CD4-positive, alpha-beta T cell treated with Interferon gamma for 1 hour (primary cell): ENCODE measurements around the gene ZNF385B.
"Not testable (repeated sequence)": the region's sequence is repeated elsewhere in the genome, so short reads cannot be mapped to it uniquely, and the experiment has no call there.

Source experiments
- DNase-seq: peaks from one replicate; pipeline ENCODE4 v3.0.0-alpha.2; 2020

Gene ZNF385B

GRCh38 chr2:179861416-179862067 lies at the start of gene ZNF385B:
ZNF385B (minus strand) TSS chr2:179861612.
- DNase-seq: no peak

GRCh38 chr2:179910735-179911113 lies 49.3 kb upstream of the ZNF385B start:
- DNase-seq: no peak

- DNase-seq: no peak
Measured at GRCh38 chr2:179909845-179910734, 48.7 kb upstream of the ZNF385B start.

- DNase-seq: no peak
Measured at GRCh38 chr2:179900655-179901054, 39.2 kb upstream of the ZNF385B start.

- DNase-seq: no peak
Measured at GRCh38 chr2:179899666-179900065, 38.3 kb upstream of the ZNF385B start.

- no peak for DNase-seq
Measured at GRCh38 chr2:179898873-179899272, 37.5 kb upstream of the ZNF385B start.

- DNase-seq: no peak
Measured at GRCh38 chr2:179893616-179894015, 32.2 kb upstream of the ZNF385B start.

- no peak for DNase-seq
Measured at GRCh38 chr2:179891237-179891636, 29.8 kb upstream of the ZNF385B start.

- no peak for DNase-seq
Measured at GRCh38 chr2:179890666-179891065, 29.3 kb upstream of the ZNF385B start.

GRCh38 chr2:179888642-179889041 lies 27.2 kb upstream of the ZNF385B start:
- DNase-seq: not testable (repeated sequence)

- DNase-seq: no peak
Measured at GRCh38 chr2:179884193-179884592, 22.8 kb upstream of the ZNF385B start.

GRCh38 chr2:179882851-179883806 lies 21.7 kb upstream of the ZNF385B start:
- DNase-seq: no peak

- DNase-seq: no peak
Measured at GRCh38 chr2:179877601-179878364, 16.4 kb upstream of the ZNF385B start.

- DNase-seq: no peak
Measured at GRCh38 chr2:179876266-179876665, 14.9 kb upstream of the ZNF385B start.

- no peak for DNase-seq
Measured at GRCh38 chr2:179875864-179876263, 14.5 kb upstream of the ZNF385B start.

GRCh38 chr2:179862898-179863458 lies 1.6 kb upstream of the ZNF385B start:
- no peak for DNase-seq

GRCh38 chr2:179861027-179861415 lies 391 bp downstream of the ZNF385B start:
- DNase-seq: no peak

GRCh38 chr2:179860255-179861026 lies 971 bp downstream of the ZNF385B start:
- DNase-seq: no peak

GRCh38 chr2:179859523-179859922 lies 1.9 kb downstream of the ZNF385B start:
- no peak for DNase-seq

GRCh38 chr2:179857236-179857635 lies 4.2 kb downstream of the ZNF385B start:
- DNase-seq: no peak

GRCh38 chr2:179856205-179856604 lies 5.2 kb downstream of the ZNF385B start:
- no peak for DNase-seq
